Gastrocnemius medialis (tissue), 4 donors: Measurements from ENCODE around the gene EFS. TPM values are rescaled to one million over a fixed set of nuclear protein-coding genes. Genes with fewer than 3 reads are reported as not detected.

Experiments used
- ATAC-seq, 2 donors: fragments of 150-250 bp; one replicate each; pipeline ENCODE4 v1.9.1; 2016
- DNase-seq, 2 donors: peaks; one replicate each; pipeline ENCODE4 v3.0.0-alpha.2; 2019
- H3K27ac ChIP-seq, 4 donors: fragments of 200-600 bp; sonication (generic); 1 replicate in 1 of 4; 2 replicates in 3 of 4; pipeline ENCODE4 v1.5.1; 2016 to 2018; ENCODE audit warnings: mild to moderate bottlenecking in 2 of 4, moderate library complexity in 1 of 4
- H3K27me3 ChIP-seq, 3 donors: fragments of 200-600 bp; sonication (generic) in 2 of 3; 1 replicate in 1 of 3; 2 replicates in 2 of 3; pipeline versions ENCODE4 v1.5.1 to v1.6.0; 2016 to 2019; ENCODE audit warnings: mild to moderate bottlenecking in 1 of 3, moderate library complexity in 1 of 3
- H3K36me3 ChIP-seq, 2 donors: fragments of 200-600 bp; sonication (generic) in 1 of 2; one replicate each; pipeline ENCODE4 v1.5.1; 2017 to 2018
- H3K4me1 ChIP-seq, 2 donors: fragments of 200-600 bp; sonication (generic) in 1 of 2; one replicate each; pipeline ENCODE4 v1.5.1; 2016 to 2017; ENCODE audit warnings: mild to moderate bottlenecking in 2 of 2
- H3K4me3 ChIP-seq, 4 donors: fragments of 200-600 bp; sonication (generic) in 3 of 4; 1 replicate in 1 of 4; 2 replicates in 3 of 4; pipeline ENCODE4 v1.5.1; 2016 to 2019; ENCODE audit warnings: mild to moderate bottlenecking in 2 of 4
- H3K9me3 ChIP-seq, 3 donors: fragments of 200-600 bp; sonication (generic) in 2 of 3; 1 replicate in 1 of 3; 2 replicates in 2 of 3; pipeline ENCODE4 v1.5.1; 2016 to 2019
- CTCF ChIP-seq, 5 experiments: fragments of 450-650 bp in 3 of 5; fragments of 200-600 bp in 2 of 5; sonication (generic) in 2 of 5; IDR thresholded peaks in 4 of 5; conservative IDR thresholded peaks in 1 of 5; 1 replicate in 4 of 5; 2 replicates in 1 of 5; pipeline ENCODE4 v1.5.1; 2016 to 2019; ENCODE audit warnings: antibody characterized with exemption in 5 of 5, mild to moderate bottlenecking in 3 of 5, moderate library complexity in 3 of 5
- POLR2A ChIP-seq, 2 donors: fragments of 450-650 bp; IDR thresholded peaks; one replicate each; pipeline ENCODE4 v1.6.1; 2017; ENCODE audit warnings: antibody characterized with exemption in 2 of 2, mild to moderate bottlenecking in 2 of 2, moderate library complexity in 2 of 2
- in situ Hi-C, 4 donors: fragments of 200-750 bp; cut with MboI; loops; one replicate each; pipeline versions ENCODE4 v1.15.0 to v1.8.0; 2017; ENCODE audit warnings: low sequenced_read_pairs in 4 of 4
- intact Hi-C: fragments of 100-400 bp; cut with DNase I; formaldehyde crosslinking; loops from one replicate; pipeline ENCODE4 v1.15.1; 2023; ENCODE audit warnings: low total_unique reads
- total RNA-seq, 4 donors: library from RNA; depleted of rRNA; stranded (reverse); fragments of >200 nt; gene quantifications; one replicate each; pipeline versions ENCODE4 v1.1.0 to v1.2.3, GENCODE V29; 2016

The EFS gene
- total RNA-seq, 4 donors from 2014 or later, result 0.31 to 4.1 (median 1.6) TPM

GRCh38 chr14:23321572-23322547, 43.1 kb downstream of the EFS start:
- peak overlapping the region; percentile 98 to 100 (median 99) for H3K27ac ChIP-seq
- peaks cover 0 to 34% of the 10 kb centered on the region in 2 donors for H3K36me3 ChIP-seq
- H3K4me3 ChIP-seq, result peak overlapping the region; percentile 90 to 100 (median 96)
- in situ Hi-C loops, result loop anchor here in 3 of 4 donors (10.0 to 25.0 kb wide), 7 partner anchors 143 to 1115 kb away; partner anchors contain the start of genes NGDN (in 2 of the 3), ABHD4 (in 1 of the 3), AP1G2 (in 1 of the 3) and CBLN3 (in 1 of the 3)
- intact Hi-C loops, result loop anchor here (1.0 to 10.0 kb wide), 6 partner anchors 21 to 557 kb away; partner anchors contain the start of genes HOMEZ, NGDN, OXA1L and PRMT5
- peaks cover 13 to 25% of the 10 kb centered on the region in 2 donors for H3K4me1 ChIP-seq
- no peak for DNase-seq
- ATAC-seq, result peak; percentile 20 to 26
- H3K9me3 ChIP-seq, result no peaks in the 10 kb centered on the region
- no peak for TF ChIP-seq CTCF (IDR thresholded peaks at IDR 0.05 in 4 of 5, conservative IDR thresholded peaks at IDR 0.05 in 1 of 5)
- TF ChIP-seq POLR2A (IDR thresholded peaks at IDR 0.05), result no peak
- H3K27me3 ChIP-seq, result no peaks in the 10 kb centered on the region

- DNase-seq (peak; percentile 99 to 100), ATAC-seq (peak; percentile 92 to 96)
- peak within 1 kb of the TSS; percentile 90 to 100 (median 96) for H3K4me3 ChIP-seq
- H3K4me1 ChIP-seq, result peaks cover 13 to 25% of the 10 kb centered on the region in 2 donors
- peaks cover 0 to 34% of the 10 kb centered on the region in 2 donors for H3K36me3 ChIP-seq
- no peaks in the 10 kb centered on the region for H3K9me3 ChIP-seq
- TF ChIP-seq POLR2A (IDR thresholded peaks at IDR 0.05), result peak; percentile 83 to 86
- no peak for TF ChIP-seq CTCF (IDR thresholded peaks at IDR 0.05 in 4 of 5, conservative IDR thresholded peaks at IDR 0.05 in 1 of 5)
- peak within 1 kb of the TSS; percentile 98 to 100 (median 99) for H3K27ac ChIP-seq
- in situ Hi-C loops (loop anchor here in 3 of 4 donors (10.0 to 25.0 kb wide), 7 partner anchors 144 to 1116 kb away; partner anchors contain the start of genes NGDN (in 2 of the 3), ABHD4 (in 1 of the 3), AP1G2 (in 1 of the 3) and CBLN3 (in 1 of the 3)), intact Hi-C loops (loop anchor here (1.0 to 10.0 kb wide), 7 partner anchors 15 to 556 kb away; partner anchors contain the start of genes BCL2L2, HOMEZ, NGDN and OXA1L)
- no peaks in the 10 kb centered on the region for H3K27me3 ChIP-seq
These were observed 44.1 kb downstream of the EFS start, which contains the start of gene PABPN1 for GRCh38 chr14:23320584-23321571. PABPN1 (plus strand) TSS chr14:23321457; CDS start chr14:23321470, 13 bp downstream.

GRCh38 chr14:23319746-23320583, 45.0 kb downstream of the EFS start:
- peaks cover 0 to 25% of the 10 kb centered on the region in 2 donors for H3K36me3 ChIP-seq
- no peaks in the 10 kb centered on the region for H3K9me3 ChIP-seq
- H3K27ac ChIP-seq, result peak overlapping the region; percentile 93 to 98 (median 97)
- ATAC-seq, result no peak
- H3K4me1 ChIP-seq, result peaks cover 13 to 25% of the 10 kb centered on the region in 2 donors
- intact Hi-C loops, result loop anchor here (1.0 to 10.0 kb wide), 3 partner anchors 14 to 555 kb away; partner anchors contain the start of genes BCL2L2, OXA1L and THTPA
- peak overlapping the region; percentile 54 to 60 (median 56) for H3K4me3 ChIP-seq
- in situ Hi-C loops, result loop anchor here in 3 of 4 donors (10.0 to 25.0 kb wide), 7 partner anchors 145 to 1117 kb away; partner anchors contain the start of genes NGDN (in 2 of the 3), ABHD4 (in 1 of the 3), AP1G2 (in 1 of the 3) and CBLN3 (in 1 of the 3)
- no peak for DNase-seq
- TF ChIP-seq CTCF (IDR thresholded peaks at IDR 0.05 in 4 of 5, conservative IDR thresholded peaks at IDR 0.05 in 1 of 5), result no peak
- TF ChIP-seq POLR2A (IDR thresholded peaks at IDR 0.05), result no peak
- H3K27me3 ChIP-seq, result no peaks in the 10 kb centered on the region
